HEK293 (cell line): ENCODE measurements around the gene SH3BP1.
A peak's percentile ranks its signal among the peaks of the same experiment; 100 is the strongest.

ENCODE experiments used
- CTCF ChIA-PET: fragments of 350-600 bp; formaldehyde crosslinking; extraction: SDS; loops from one replicate; lab custom pipeline; 2021; ENCODE audit warnings: antibody characterized with exemption; lab: Yijun Ruan, JAX
- POLR2A ChIA-PET: fragments of 300-600 bp; formaldehyde crosslinking; extraction: SDS; loops from one replicate; lab custom pipeline; 2020; ENCODE audit warnings: antibody characterized with exemption, inconsistent platforms; lab: Yijun Ruan, JAX
- H3K27ac ChIP-seq: fragments of 200-500 bp; sonication (Bioruptor generic); 2 replicates; pipeline ENCODE4 v1.5.1; 2014; ENCODE audit warnings: low read depth, low read length, control low read depth, inconsistent platforms; ENCODE audit errors: extremely low read depth
- H3K36me3 ChIP-seq, 2 experiments: fragments of 200-500 bp in 1 of 2; sonication (Bioruptor generic) in 1 of 2; 1 replicate in 1 of 2; 2 replicates in 1 of 2; pipeline ENCODE4 v1.5.1; 2014 to 2017; ENCODE audit warnings: inconsistent platforms in 2 of 2, low read length in 2 of 2; ENCODE audit not compliant: control insufficient read depth in 2 of 2, insufficient read depth in 1 of 2
- H3K4me1 ChIP-seq: fragments of 200-500 bp; sonication (Bioruptor generic); 2 replicates; pipeline ENCODE4 v1.5.1; 2014; ENCODE audit warnings: mild to moderate bottlenecking, low read length, inconsistent platforms; ENCODE audit not compliant: control insufficient read depth, insufficient read depth
- H3K4me3 ChIP-seq: 2 replicates; pipeline ENCODE4 v1.5.1; 2011; ENCODE audit warnings: low read depth, mild to moderate bottlenecking, control low read depth, low read length, moderate library complexity
- H3K9me3 ChIP-seq: fragments of 200-500 bp; sonication (Bioruptor generic); 2 replicates; pipeline ENCODE4 v1.5.1; 2014; ENCODE audit warnings: low read depth, low read length, inconsistent platforms; ENCODE audit not compliant: control insufficient read depth, insufficient read depth
- GLI4 ChIP-seq: fragments of 450-650 bp; formaldehyde crosslinking; IDR thresholded peaks from 2 replicates; pipeline ENCODE4 v1.5.1; 2016; ENCODE audit warnings: missing biosample characterization, missing genetic modification characterization
- HOXA7 ChIP-seq: sonication (generic); formaldehyde crosslinking; IDR thresholded peaks from 2 replicates; pipeline ENCODE4 v1.8.1; 2022; ENCODE audit warnings: missing genetic modification reagents, borderline replicate concordance
- KLF10 ChIP-seq: fragments of 450-650 bp; IDR thresholded peaks from 2 replicates; pipeline ENCODE4 v1.5.1; 2018; ENCODE audit warnings: missing biosample characterization, mild to moderate bottlenecking, missing genetic modification characterization
- SP2 ChIP-seq: fragments of 450-650 bp; formaldehyde crosslinking; IDR thresholded peaks from 2 replicates; pipeline ENCODE4 v1.5.1; 2016; ENCODE audit warnings: missing biosample characterization, missing genetic modification characterization
- WT1 ChIP-seq: fragments of 450-650 bp; formaldehyde crosslinking; IDR thresholded peaks from 2 replicates; pipeline ENCODE4 v1.5.1; 2016; ENCODE audit warnings: missing biosample characterization, missing genetic modification characterization
- YY1 ChIP-seq: fragments of 450-650 bp; formaldehyde crosslinking; IDR thresholded peaks from 2 replicates; pipeline ENCODE4 v1.5.1; 2018; ENCODE audit warnings: missing biosample characterization, missing genetic modification characterization
- ZBTB21 ChIP-seq: fragments of 450-650 bp; formaldehyde crosslinking; IDR thresholded peaks from 2 replicates; pipeline ENCODE4 v1.5.1; 2017; ENCODE audit warnings: missing biosample characterization, missing genetic modification characterization
- ZIC2 ChIP-seq: fragments of 450-650 bp; formaldehyde crosslinking; IDR thresholded peaks from 2 replicates; pipeline ENCODE4 v1.5.1; 2016; ENCODE audit warnings: missing biosample characterization, missing genetic modification characterization
- ZNF114 ChIP-seq: fragments of 450-650 bp; formaldehyde crosslinking; IDR thresholded peaks from 2 replicates; pipeline ENCODE4 v1.5.0; 2017; ENCODE audit warnings: missing biosample characterization, missing genetic modification characterization
- ZNF157 ChIP-seq: fragments of 450-650 bp; formaldehyde crosslinking; IDR thresholded peaks from 2 replicates; pipeline ENCODE4 v1.5.1; 2016; ENCODE audit warnings: missing biosample characterization, missing genetic modification characterization
- ZNF16 ChIP-seq: fragments of 450-650 bp; formaldehyde crosslinking; IDR thresholded peaks from 2 replicates; pipeline ENCODE4 v1.5.1; 2016; ENCODE audit warnings: low read depth, missing biosample characterization, missing genetic modification characterization
- ZNF175 ChIP-seq: fragments of 450-650 bp; formaldehyde crosslinking; IDR thresholded peaks from 2 replicates; pipeline ENCODE4 v1.5.1; 2016; ENCODE audit warnings: missing biosample characterization, missing genetic modification characterization
- ZNF311 ChIP-seq: fragments of 450-650 bp; formaldehyde crosslinking; IDR thresholded peaks from 2 replicates; pipeline ENCODE4 v1.5.1; 2017; ENCODE audit warnings: missing biosample characterization, missing genetic modification characterization, borderline replicate concordance
- ZNF391 ChIP-seq: fragments of 450-650 bp; formaldehyde crosslinking; IDR thresholded peaks from 2 replicates; pipeline ENCODE4 v1.5.1; 2016; ENCODE audit warnings: low read depth, missing biosample characterization, missing genetic modification characterization, borderline replicate concordance
- ZNF426 ChIP-seq: fragments of 450-650 bp; formaldehyde crosslinking; IDR thresholded peaks from 2 replicates; pipeline ENCODE4 v1.5.1; 2017; ENCODE audit warnings: missing biosample characterization, missing genetic modification characterization, mild to moderate bottlenecking, inconsistent platforms, moderate library complexity
- ZNF501 ChIP-seq: fragments of 450-650 bp; formaldehyde crosslinking; IDR thresholded peaks from 2 replicates; pipeline ENCODE4 v1.5.1; 2016; ENCODE audit warnings: missing biosample characterization, missing genetic modification characterization
- ZNF530 ChIP-seq: fragments of 450-650 bp; formaldehyde crosslinking; IDR thresholded peaks from 2 replicates; pipeline ENCODE4 v1.5.1; 2016; ENCODE audit warnings: low read depth, missing biosample characterization, missing genetic modification characterization
- ZNF549 ChIP-seq: fragments of 450-650 bp; IDR thresholded peaks from 2 replicates; pipeline ENCODE4 v1.5.1; 2018; ENCODE audit warnings: missing biosample characterization, missing genetic modification characterization, mild to moderate bottlenecking, inconsistent platforms, moderate library complexity
- ZNF600 ChIP-seq: fragments of 450-650 bp; formaldehyde crosslinking; IDR thresholded peaks from 2 replicates; pipeline ENCODE4 v1.5.1; 2016; ENCODE audit warnings: missing biosample characterization, missing genetic modification characterization
- ZNF626 ChIP-seq: fragments of 450-650 bp; sonication (Bioruptor Pico); formaldehyde crosslinking; IDR thresholded peaks from 2 replicates; pipeline ENCODE4 v1.5.1; 2018; ENCODE audit warnings: missing biosample characterization, missing genetic modification characterization, inconsistent platforms
- ZSCAN30 ChIP-seq: fragments of 450-650 bp; IDR thresholded peaks from 2 replicates; pipeline ENCODE4 v1.5.1; 2018; ENCODE audit warnings: missing biosample characterization, mild to moderate bottlenecking, missing genetic modification characterization, moderate library complexity
- TF ChIP-seq, protein P1 (sequence below): fragments of 450-650 bp; formaldehyde crosslinking; IDR thresholded peaks from 2 replicates; pipeline ENCODE4 v1.5.1; 2016; ENCODE audit warnings: missing biosample characterization, missing genetic modification characterization
- TF ChIP-seq, protein P2 (sequence below): fragments of 450-650 bp; formaldehyde crosslinking; IDR thresholded peaks from 2 replicates; pipeline ENCODE4 v1.5.1; 2016; ENCODE audit warnings: missing biosample characterization, missing genetic modification characterization
- TF ChIP-seq, protein P3 (sequence below): fragments of 450-650 bp; formaldehyde crosslinking; IDR thresholded peaks from 2 replicates; pipeline ENCODE4 v1.5.1; 2016; ENCODE audit warnings: missing biosample characterization, missing genetic modification characterization, borderline replicate concordance

The SH3BP1 gene

DNA sequence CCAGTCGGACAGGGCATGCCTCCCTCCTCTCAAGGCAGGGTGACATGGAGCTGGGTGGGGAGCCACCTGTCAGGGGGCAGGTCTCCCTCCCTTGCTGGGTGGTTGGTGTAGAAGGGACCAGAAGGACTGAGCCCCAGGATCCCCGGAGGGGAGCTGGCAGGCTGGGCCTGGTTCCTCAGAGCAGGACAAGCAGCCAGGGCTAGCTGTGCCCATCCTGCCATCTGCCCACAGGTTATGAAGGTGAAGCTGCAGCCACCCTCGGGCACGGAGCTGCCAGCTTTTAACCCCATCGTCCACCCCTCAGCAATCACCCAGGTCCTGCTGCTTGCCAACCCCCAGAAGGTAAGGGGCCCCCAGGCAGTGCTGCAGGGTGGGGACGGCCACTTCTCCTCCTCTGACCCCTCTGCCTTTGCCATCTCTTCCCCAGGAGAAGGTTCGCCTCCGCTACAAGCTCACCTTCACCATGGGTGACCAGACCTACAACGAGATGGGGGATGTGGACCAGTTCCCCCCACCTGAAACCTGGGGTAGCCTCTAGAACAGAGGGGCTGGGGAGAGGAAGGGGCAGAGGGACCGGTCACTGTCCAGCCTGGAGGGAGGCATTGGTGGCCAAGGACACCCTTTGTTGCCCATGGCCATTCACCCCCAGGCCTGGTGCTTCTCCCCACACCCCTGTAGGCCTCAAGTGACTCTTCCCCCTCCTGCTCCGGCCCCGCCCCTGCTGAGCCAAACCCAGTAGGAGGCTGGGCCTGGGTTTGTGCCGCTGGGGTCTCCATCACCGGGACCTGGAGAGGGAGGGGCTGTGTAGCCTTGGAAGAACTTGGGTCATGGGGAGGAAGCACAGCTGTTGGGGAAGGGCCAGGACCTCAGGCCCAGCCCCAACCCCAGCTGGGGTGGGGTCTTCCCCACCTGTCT is 7.0 kb upstream of the SH3BP1 start (continued):
- TF ChIP-seq ZBTB21 (tag by site-specific recombination), result no peak
- no peak for TF ChIP-seq ZNF501 (tag by site-specific recombination)
- no peak for TF ChIP-seq ZNF391 (tag by site-specific recombination)
- TF ChIP-seq ZNF549 (tag by site-specific recombination), result no peak
- TF ChIP-seq ZNF157 (tag by site-specific recombination), result no peak
- peak; percentile 55 for TF ChIP-seq SP2 (tag by site-specific recombination)
- TF ChIP-seq ZNF16 (tag by site-specific recombination), result no peak
- TF ChIP-seq GLI4, result no peak
- no peak for TF ChIP-seq WT1
- peak; percentile 56 for TF ChIP-seq ZIC2 (tag by site-specific recombination)
- no peak for TF ChIP-seq ZNF530 (tag by site-specific recombination)
- TF ChIP-seq, protein P1, sequence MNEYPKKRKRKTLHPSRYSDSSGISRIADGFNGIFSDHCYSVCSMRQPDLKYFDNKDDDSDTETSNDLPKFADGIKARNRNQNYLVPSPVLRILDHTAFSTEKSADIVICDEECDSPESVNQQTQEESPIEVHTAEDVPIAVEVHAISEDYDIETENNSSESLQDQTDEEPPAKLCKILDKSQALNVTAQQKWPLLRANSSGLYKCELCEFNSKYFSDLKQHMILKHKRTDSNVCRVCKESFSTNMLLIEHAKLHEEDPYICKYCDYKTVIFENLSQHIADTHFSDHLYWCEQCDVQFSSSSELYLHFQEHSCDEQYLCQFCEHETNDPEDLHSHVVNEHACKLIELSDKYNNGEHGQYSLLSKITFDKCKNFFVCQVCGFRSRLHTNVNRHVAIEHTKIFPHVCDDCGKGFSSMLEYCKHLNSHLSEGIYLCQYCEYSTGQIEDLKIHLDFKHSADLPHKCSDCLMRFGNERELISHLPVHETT (tag by site-specific recombination), result no peak
- TF ChIP-seq ZNF114, result no peak
- TF ChIP-seq, all 188 proteins: peak for 4

DNA sequence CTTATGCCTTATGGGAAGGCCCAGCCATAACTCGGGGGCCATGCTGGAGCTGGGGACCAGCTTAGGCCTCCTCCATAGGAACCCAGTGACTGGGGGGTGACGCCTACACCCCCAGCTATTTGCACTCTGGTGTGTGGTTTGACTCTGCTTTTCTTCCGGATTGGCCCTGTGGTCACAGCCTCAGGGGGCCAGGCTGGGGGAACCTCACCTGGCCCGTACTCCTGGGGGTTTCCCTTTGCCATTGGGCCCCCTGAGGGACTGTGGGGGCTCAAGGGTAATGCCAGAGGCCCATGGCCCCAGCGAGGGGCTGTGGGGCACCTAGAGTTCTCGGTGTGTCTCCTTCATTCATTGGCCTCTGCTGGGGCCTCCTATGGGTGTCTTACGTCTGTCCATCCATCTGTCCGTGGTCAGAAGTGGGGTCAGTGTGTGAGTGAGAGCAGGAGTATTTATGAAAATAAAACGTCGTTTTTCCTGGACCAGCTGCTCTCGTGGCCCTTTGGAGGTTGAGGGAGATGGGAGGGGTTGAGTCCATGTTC is 6.3 kb upstream of the SH3BP1 start:
- no peak overlapping the region for H3K4me3 ChIP-seq
- CTCF ChIA-PET, result interaction anchor here (0.6 to 17.0 kb wide), 9 partner anchors 8 to 646 kb away, joined by 3 to 353 read pairs (median 3); partner anchors contain the start of genes LGALS1 and NOL12
- H3K36me3 ChIP-seq, result peaks cover 0 to 48% of the 10 kb centered on the region in 2 experiments; a peak in 1 of 3 replicates
- peaks cover 13% of the 10 kb centered on the region for H3K4me1 ChIP-seq
- TF ChIP-seq ZNF600 (tag by site-specific recombination) (no peak), ZNF549 (tag by site-specific recombination) (no peak), KLF10 (tag by site-specific recombination) (no peak), ZSCAN30 (tag by site-specific recombination) (no peak), ZNF626 (tag by site-specific recombination) (no peak), ZBTB21 (tag by site-specific recombination) (no peak), ZNF311 (tag by site-specific recombination) (no peak), HOXA7 (CRISPR knock-in tag) (no peak), ZNF175 (tag by site-specific recombination) (no peak), YY1 (tag by site-specific recombination) (no peak), ZNF426 (no peak)
- TF ChIP-seq, protein P2, sequence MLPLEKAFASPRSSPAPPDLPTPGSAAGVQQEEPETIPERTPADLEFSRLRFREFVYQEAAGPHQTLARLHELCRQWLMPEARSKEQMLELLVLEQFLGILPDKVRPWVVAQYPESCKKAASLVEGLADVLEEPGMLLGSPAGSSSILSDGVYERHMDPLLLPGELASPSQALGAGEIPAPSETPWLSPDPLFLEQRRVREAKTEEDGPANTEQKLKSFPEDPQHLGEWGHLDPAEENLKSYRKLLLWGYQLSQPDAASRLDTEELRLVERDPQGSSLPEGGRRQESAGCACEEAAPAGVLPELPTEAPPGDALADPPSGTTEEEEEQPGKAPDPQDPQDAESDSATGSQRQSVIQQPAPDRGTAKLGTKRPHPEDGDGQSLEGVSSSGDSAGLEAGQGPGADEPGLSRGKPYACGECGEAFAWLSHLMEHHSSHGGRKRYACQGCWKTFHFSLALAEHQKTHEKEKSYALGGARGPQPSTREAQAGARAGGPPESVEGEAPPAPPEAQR (tag by site-specific recombination), result no peak
- TF ChIP-seq, protein P3, sequence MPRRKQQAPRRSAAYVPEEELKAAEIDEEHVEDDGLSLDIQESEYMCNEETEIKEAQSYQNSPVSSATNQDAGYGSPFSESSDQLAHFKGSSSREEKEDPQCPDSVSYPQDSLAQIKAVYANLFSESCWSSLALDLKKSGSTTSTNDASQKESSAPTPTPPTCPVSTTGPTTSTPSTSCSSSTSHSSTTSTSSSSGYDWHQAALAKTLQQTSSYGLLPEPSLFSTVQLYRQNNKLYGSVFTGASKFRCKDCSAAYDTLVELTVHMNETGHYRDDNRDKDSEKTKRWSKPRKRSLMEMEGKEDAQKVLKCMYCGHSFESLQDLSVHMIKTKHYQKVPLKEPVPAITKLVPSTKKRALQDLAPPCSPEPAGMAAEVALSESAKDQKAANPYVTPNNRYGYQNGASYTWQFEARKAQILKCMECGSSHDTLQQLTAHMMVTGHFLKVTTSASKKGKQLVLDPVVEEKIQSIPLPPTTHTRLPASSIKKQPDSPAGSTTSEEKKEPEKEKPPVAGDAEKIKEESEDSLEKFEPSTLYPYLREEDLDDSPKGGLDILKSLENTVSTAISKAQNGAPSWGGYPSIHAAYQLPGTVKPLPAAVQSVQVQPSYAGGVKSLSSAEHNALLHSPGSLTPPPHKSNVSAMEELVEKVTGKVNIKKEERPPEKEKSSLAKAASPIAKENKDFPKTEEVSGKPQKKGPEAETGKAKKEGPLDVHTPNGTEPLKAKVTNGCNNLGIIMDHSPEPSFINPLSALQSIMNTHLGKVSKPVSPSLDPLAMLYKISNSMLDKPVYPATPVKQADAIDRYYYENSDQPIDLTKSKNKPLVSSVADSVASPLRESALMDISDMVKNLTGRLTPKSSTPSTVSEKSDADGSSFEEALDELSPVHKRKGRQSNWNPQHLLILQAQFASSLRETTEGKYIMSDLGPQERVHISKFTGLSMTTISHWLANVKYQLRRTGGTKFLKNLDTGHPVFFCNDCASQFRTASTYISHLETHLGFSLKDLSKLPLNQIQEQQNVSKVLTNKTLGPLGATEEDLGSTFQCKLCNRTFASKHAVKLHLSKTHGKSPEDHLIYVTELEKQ (tag by site-specific recombination), result no peak
- TF ChIP-seq, all 188 proteins: peak for 0
- POLR2A ChIA-PET, result interaction anchor here (0.6 to 11.0 kb wide), 10 partner anchors 10 to 120 kb away, joined by 3 to 80 read pairs (median 4); partner anchors contain the start of genes GGA1, LGALS1, NOL12 and PDXP
- Histone ChIP-seq H3K9me3 (no peaks in the 10 kb centered on the region), H3K27ac (peak overlapping the region; percentile 7; the same call in 1 of the 2 replicates)
